ENCODE results near the gene ING5. TPM values are rescaled to one million over a fixed set of nuclear protein-coding genes. Genes with fewer than 3 reads are reported as not detected.

The ING5 gene
- total RNA-seq, 4 donors from 2014 or later, result 24.1 to 44.3 (median 30.5) TPM

GRCh38 chr2:241721852-241722251, 20.0 kb downstream of the ING5 start:
- TF ChIP-seq, protein P1, sequence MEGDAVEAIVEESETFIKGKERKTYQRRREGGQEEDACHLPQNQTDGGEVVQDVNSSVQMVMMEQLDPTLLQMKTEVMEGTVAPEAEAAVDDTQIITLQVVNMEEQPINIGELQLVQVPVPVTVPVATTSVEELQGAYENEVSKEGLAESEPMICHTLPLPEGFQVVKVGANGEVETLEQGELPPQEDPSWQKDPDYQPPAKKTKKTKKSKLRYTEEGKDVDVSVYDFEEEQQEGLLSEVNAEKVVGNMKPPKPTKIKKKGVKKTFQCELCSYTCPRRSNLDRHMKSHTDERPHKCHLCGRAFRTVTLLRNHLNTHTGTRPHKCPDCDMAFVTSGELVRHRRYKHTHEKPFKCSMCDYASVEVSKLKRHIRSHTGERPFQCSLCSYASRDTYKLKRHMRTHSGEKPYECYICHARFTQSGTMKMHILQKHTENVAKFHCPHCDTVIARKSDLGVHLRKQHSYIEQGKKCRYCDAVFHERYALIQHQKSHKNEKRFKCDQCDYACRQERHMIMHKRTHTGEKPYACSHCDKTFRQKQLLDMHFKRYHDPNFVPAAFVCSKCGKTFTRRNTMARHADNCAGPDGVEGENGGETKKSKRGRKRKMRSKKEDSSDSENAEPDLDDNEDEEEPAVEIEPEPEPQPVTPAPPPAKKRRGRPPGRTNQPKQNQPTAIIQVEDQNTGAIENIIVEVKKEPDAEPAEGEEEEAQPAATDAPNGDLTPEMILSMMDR (IDR thresholded peaks at IDR 0.05; ENCODE audit: low read depth), result no peak

- TF ChIP-seq, protein P1 (IDR thresholded peaks at IDR 0.05; ENCODE audit: low read depth), result no peak
Measured at GRCh38 chr2:241722896-241723454, 21.1 kb downstream of the ING5 start.

DNA sequence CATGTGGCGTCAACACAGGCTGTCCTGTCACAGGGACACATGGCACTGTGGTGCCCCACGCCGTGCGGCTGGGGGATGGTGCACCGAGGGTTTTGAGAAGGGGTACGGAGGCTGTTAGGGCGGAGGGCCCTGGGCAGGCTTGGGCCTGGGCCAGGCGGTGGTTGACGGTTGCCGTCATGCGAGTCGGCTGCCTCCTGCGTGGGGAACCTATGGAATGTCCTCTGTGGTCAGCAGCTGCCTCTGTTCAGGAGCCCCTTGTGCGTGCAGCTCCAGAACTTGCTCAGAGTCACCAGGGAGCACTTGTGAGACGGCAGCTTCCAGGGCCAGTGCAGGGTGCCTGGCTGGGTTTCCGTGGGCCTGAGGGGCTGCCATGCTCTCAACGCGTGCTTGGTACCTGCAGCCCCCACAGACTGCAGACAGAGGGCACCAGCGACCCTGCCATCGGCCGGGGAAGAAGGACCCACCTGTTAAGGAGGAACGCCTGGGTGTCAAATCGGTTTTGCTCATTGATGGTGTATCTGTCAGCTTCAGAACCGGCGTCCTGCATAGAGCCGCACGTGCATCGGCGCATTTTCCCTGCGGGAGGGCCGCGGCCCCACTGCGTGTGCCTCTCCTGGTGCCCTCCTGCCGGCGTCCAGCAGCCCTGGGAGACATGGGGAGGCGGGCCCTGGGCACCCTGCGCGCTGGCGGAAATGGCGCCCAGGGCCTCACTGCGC, 22.6 kb downstream of the ING5 start:
- TF ChIP-seq, protein P1 (IDR thresholded peaks at IDR 0.05; ENCODE audit: low read depth), result no peak

GRCh38 chr2:241724975-241725870, 23.4 kb downstream of the ING5 start:
- TF ChIP-seq, protein P1 (IDR thresholded peaks at IDR 0.05; ENCODE audit: low read depth), result no peak

DNA sequence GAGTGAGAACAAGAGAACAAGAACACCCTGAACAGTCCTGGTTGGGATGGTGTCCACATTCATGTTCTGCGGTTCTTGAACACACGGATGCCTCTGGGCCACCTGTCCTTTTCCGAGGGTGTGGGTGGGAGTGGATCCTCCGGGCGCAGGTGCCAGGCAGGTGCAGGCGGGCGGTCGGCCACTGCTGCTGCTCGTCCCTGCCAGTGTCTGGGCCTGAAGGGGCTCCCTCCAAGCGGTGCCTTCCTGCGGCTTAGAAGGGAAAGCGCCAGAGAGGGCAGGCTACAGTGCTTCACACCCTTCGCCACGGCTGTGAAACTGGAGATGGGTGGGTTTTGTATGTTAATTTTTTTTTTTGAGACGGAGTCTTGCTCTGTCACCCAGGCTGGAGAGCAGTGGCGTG, 24.6 kb downstream of the ING5 start:
- TF ChIP-seq, protein P1 (IDR thresholded peaks at IDR 0.05; ENCODE audit: low read depth), result no peak

DNA sequence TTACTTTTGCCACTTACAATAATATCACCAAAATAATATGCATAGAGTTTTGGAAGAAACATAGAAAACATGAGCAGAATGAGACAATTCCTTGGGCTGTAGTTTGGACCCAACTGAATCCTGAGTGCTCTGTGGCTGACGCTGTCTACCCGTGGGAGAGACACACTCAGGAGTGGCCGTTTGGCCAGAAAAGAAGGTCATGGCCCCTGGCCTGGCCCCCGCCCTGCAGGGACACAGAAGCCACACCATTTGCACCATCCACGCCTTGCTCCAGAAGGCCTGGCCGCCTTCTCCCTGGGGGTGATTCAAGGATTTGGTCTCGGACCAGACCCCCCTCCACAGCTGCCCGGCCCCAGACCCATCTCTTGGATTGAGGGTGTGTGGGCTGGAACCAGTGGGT, 26.2 kb downstream of the ING5 start:
- TF ChIP-seq, protein P1 (IDR thresholded peaks at IDR 0.05; ENCODE audit: low read depth), result no peak

DNA sequence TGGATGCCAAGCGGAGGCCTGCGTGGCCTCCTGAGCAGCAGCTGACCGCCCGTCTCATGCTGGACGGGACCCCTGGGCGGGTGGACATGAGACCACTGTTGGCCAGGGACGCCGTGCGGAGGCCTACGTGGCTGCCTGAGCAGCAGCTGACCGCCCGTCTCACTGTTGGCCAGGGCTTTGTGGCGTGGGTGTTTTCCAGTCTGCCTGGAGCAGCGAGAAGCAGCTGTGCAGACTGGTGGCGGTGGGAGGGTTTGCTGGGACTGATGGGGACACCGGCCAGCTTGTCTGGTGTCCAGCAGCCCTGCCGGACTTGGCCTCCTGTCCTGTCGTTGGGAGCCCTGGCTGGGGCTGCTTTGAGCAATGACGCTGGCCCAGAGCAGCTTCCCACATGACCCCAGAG, 26.8 kb downstream of the ING5 start:
- TF ChIP-seq, protein P1 (IDR thresholded peaks at IDR 0.05; ENCODE audit: low read depth), result no peak

Measured in subcutaneous adipose tissue (tissue), 4 donors.